Mucosa of descending colon (tissue), 3 donors: ENCODE data around the gene PDLIM5. TPM values are rescaled to one million over a fixed set of nuclear protein-coding genes. Genes with fewer than 3 reads are reported as not detected.

ENCODE experiments used
- ATAC-seq: fragments of 200-7000 bp; cut with Tn5 transposase; one replicate; pipeline ENCODE4 v1.9.1; 2020; ENCODE audit warnings: mild to moderate bottlenecking, moderate library complexity
- DNase-seq, 3 donors: peaks; one replicate each; pipeline ENCODE4 v3.0.0-alpha.2; 2020
- H3K36me3 ChIP-seq: fragments of 200-600 bp; one replicate; pipeline ENCODE4 v1.8.0; 2021; ENCODE audit warnings: low read depth, mild to moderate bottlenecking
- H3K4me1 ChIP-seq: fragments of 200-600 bp; one replicate; pipeline ENCODE4 v1.8.0; 2021; ENCODE audit warnings: low read depth, mild to moderate bottlenecking
- H3K4me3 ChIP-seq: fragments of 200-600 bp; one replicate; pipeline ENCODE4 v1.8.0; 2021; ENCODE audit warnings: mild to moderate bottlenecking
- H3K9me3 ChIP-seq: fragments of 200-600 bp; one replicate; pipeline ENCODE4 v1.8.0; 2021; ENCODE audit warnings: mild to moderate bottlenecking
- intact Hi-C, 2 donors: fragments of 100-400 bp; cut with DNase I in 1 of 2; cut with micrococcal nuclease in 1 of 2; formaldehyde crosslinking; loops; one replicate each; pipeline versions ENCODE4 v1.11.0 to v1.11.1; 2022; cut with DNase I, micrococcal nuclease
- total RNA-seq, 3 donors: library from RNA; stranded (reverse); fragmentation: NEBNext Ultra II Directional in 2 of 3; extraction: Animal tissue kit (Norgen Biotek cat#: 25700) in 2 of 3; gene quantifications; one replicate each; pipeline versions ENCODE4 v1.2.1 to v1.2.4, GENCODE V29; 2021 to 2023
- TF ChIP-seq, protein P1 (sequence below): fragments of 200-600 bp; IDR thresholded peaks from one replicate; pipeline ENCODE4 v1.8.0; 2022; ENCODE audit warnings: antibody characterized with exemption, mild to moderate bottlenecking
- donor health status: DM: no; HTN: no; CAD: no; lungs with moderate emphysema.
- donor health status: DM: no; HTN: no; CAD: no.
- donor health status: DM: no; HTN: yes; CAD: no.

Gene PDLIM5
- total RNA-seq, 3 donors from 2014 or later = 137 to 183 (median 160) TPM

- TF ChIP-seq, protein P1, sequence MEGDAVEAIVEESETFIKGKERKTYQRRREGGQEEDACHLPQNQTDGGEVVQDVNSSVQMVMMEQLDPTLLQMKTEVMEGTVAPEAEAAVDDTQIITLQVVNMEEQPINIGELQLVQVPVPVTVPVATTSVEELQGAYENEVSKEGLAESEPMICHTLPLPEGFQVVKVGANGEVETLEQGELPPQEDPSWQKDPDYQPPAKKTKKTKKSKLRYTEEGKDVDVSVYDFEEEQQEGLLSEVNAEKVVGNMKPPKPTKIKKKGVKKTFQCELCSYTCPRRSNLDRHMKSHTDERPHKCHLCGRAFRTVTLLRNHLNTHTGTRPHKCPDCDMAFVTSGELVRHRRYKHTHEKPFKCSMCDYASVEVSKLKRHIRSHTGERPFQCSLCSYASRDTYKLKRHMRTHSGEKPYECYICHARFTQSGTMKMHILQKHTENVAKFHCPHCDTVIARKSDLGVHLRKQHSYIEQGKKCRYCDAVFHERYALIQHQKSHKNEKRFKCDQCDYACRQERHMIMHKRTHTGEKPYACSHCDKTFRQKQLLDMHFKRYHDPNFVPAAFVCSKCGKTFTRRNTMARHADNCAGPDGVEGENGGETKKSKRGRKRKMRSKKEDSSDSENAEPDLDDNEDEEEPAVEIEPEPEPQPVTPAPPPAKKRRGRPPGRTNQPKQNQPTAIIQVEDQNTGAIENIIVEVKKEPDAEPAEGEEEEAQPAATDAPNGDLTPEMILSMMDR = no peak
- intact Hi-C loops = no loop called here
Measured at GRCh38 chr4:94680176-94680862, 228.6 kb downstream of the PDLIM5 start.

GRCh38 chr4:94686086-94686485 lies 234.3 kb downstream of the PDLIM5 start:
- no peaks in the 10 kb centered on the region for H3K9me3 ChIP-seq
- no peaks in the 10 kb centered on the region for H3K4me1 ChIP-seq
- ATAC-seq (no peak), DNase-seq (no peak)
- H3K4me3 ChIP-seq = no peak overlapping the region
- H3K36me3 ChIP-seq = no peaks in the 10 kb centered on the region
- TF ChIP-seq, protein P1 = no peak
- intact Hi-C loops = no loop called here

More at GRCh38 chr4:94680176-94680862, 228.6 kb downstream of the PDLIM5 start:
- Histone ChIP-seq H3K4me3 (no peak overlapping the region), H3K36me3 (no peaks in the 10 kb centered on the region), H3K9me3 (no peaks in the 10 kb centered on the region), H3K4me1 (no peaks in the 10 kb centered on the region)
- ATAC-seq = no peak
- DNase-seq = no peak

DNA sequence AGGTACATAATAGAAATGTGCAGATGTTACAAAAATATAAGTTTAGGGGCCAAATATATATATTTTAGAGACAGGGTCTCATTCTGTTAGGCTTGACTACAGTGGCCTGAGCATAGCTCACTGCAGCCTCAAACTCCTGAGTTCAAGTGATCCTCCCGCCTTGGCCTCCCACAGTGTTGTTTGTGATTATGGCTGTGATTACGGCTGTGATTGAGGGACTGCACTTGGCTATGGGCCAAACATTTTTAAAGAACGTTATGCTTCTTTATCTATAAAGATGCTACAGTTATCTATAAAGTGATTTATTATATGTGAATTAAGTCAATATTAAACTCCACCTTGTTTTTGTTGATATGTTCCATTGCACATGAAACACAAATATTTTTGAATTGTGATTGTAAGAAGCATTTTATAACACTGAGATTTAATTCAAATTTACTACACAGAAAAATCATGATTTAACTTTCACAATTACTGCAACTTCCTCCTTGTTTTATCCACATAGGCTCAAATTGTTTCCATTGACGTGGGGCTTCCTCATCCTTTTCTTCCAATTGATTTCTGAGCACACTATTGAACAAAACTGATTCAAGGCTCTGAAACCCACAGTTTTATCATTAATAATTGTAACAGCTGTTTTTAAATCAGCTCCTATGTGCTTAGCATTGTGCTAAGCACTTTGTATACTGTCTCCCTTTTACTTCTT lies 237.6 kb downstream of the PDLIM5 start:
- Histone ChIP-seq H3K4me3 (no peak overlapping the region), H3K4me1 (no peaks in the 10 kb centered on the region), H3K36me3 (no peaks in the 10 kb centered on the region), H3K9me3 (no peaks in the 10 kb centered on the region)
- DNase-seq = no peak
- TF ChIP-seq, protein P1 = no peak
- ATAC-seq = no peak
- intact Hi-C loops = no loop called here

DNA sequence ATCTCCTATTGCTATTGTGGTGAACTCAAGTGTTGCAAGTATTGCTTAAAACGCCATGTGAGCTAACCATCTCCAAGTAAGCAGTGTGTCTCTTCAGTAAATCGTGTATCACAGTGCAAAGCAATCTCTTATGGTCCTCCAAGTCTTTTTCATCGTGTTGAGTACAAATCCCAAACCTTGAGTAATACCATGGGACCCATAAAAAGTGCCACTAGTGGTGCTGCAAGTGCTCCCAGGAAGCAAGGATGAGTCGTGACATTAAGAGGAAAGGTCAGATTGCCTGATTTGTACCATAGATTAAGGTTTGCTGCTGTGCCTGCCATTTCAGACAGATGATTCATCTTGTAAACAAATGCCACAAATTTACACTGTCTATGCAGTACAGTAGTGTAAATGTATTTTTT lies 239.1 kb downstream of the PDLIM5 start:
- DNase-seq = no peak
- intact Hi-C loops = no loop called here
- Histone ChIP-seq H3K9me3 (no peaks in the 10 kb centered on the region), H3K4me1 (no peaks in the 10 kb centered on the region), H3K4me3 (no peak overlapping the region), H3K36me3 (no peaks in the 10 kb centered on the region)
- TF ChIP-seq, protein P1 = no peak
- ATAC-seq = peak; percentile 32

DNA sequence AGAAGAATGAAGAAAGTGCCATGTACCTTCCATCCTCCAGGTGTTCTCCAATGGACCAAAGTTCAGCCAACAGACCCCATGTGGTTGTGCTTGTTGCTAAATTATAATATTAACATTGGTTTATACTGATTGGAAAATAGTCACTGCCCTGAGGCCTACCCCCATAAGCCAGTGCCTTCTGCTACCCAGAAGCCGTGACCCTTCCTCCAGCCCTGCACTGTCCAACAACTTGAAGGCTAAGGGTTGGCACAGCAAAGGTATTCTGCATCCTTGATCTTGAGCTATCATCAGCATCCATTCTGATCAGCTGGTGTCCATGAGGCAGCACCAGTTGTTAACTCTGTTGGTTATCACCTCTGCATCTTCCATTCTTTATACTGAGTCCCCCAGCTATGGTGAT lies 239.8 kb downstream of the PDLIM5 start:
- TF ChIP-seq, protein P1 = no peak
- Histone ChIP-seq H3K4me1 (no peaks in the 10 kb centered on the region), H3K36me3 (no peaks in the 10 kb centered on the region), H3K9me3 (no peaks in the 10 kb centered on the region), H3K4me3 (no peak overlapping the region)
- ATAC-seq = no peak
- intact Hi-C loops = no loop called here
- DNase-seq = no peak
